ENCODE results near the gene MYMX.

- TF ChIP-seq, protein P1, sequence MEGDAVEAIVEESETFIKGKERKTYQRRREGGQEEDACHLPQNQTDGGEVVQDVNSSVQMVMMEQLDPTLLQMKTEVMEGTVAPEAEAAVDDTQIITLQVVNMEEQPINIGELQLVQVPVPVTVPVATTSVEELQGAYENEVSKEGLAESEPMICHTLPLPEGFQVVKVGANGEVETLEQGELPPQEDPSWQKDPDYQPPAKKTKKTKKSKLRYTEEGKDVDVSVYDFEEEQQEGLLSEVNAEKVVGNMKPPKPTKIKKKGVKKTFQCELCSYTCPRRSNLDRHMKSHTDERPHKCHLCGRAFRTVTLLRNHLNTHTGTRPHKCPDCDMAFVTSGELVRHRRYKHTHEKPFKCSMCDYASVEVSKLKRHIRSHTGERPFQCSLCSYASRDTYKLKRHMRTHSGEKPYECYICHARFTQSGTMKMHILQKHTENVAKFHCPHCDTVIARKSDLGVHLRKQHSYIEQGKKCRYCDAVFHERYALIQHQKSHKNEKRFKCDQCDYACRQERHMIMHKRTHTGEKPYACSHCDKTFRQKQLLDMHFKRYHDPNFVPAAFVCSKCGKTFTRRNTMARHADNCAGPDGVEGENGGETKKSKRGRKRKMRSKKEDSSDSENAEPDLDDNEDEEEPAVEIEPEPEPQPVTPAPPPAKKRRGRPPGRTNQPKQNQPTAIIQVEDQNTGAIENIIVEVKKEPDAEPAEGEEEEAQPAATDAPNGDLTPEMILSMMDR (IDR thresholded peaks at IDR 0.05; ENCODE audit: low read depth, low read length): no peak
- TF ChIP-seq MAX (IDR thresholded peaks at IDR 0.05; ENCODE audit: low read depth, low read length): peak; percentile 76
- TF ChIP-seq POLR2A (IDR thresholded peaks at IDR 0.05; ENCODE audit: extremely low read depth, insufficient read length): peak; percentile 99
- peak; percentile 81 for TF ChIP-seq MYC (IDR thresholded peaks at IDR 0.05; ENCODE audit: low read depth, low read length)
Observed at GRCh38 chr6:44246663-44247337, 30.1 kb downstream of the MYMX start, which contains the start of gene HSP90AB1.

All from NB4 (cell line).